ENCODE data around the gene IRAK2. TPM values are rescaled to one million over a fixed set of nuclear protein-coding genes. Genes with fewer than 3 reads are reported as not detected.
A peak's percentile ranks its signal among the peaks of the same experiment; 100 is the strongest.

IRAK2 gene
- total RNA-seq, 2 donors from 2014 or later: 1.0 to 2.6 TPM

- no peaks in the 10 kb centered on the region for H3K9me3 ChIP-seq
- H3K27ac ChIP-seq: no peak overlapping the region
- H3K27me3 ChIP-seq: no peaks in the 10 kb centered on the region
- DNase-seq: no peak
- intact Hi-C loops (cut with DNase I): no loop called here
- no peak for TF ChIP-seq CTCF (IDR thresholded peaks at IDR 0.05)
- no peak overlapping the region for H3K4me3 ChIP-seq
- no peaks in the 10 kb centered on the region for H3K4me1 ChIP-seq
- H3K9ac ChIP-seq (ENCODE audit: low read depth in 2 of 2, low read length in 2 of 2): no peak overlapping the region
- no peaks in the 10 kb centered on the region for H3K36me3 ChIP-seq
Observed at GRCh38 chr3:10290481-10291176, 125.9 kb downstream of the IRAK2 start.

- Histone ChIP-seq H3K9me3 (no peaks in the 10 kb centered on the region), H3K4me3 (no peak overlapping the region), H3K36me3 (no peaks in the 10 kb centered on the region), H3K27ac (no peak overlapping the region), H3K27me3 (no peaks in the 10 kb centered on the region), H3K9ac (ENCODE audit: low read depth in 2 of 2, low read length in 2 of 2) (no peak overlapping the region), H3K4me1 (no peaks in the 10 kb centered on the region)
- no peak for TF ChIP-seq CTCF (IDR thresholded peaks at IDR 0.05)
- intact Hi-C loops (cut with DNase I): no loop called here
- DNase-seq: no peak
Observed at GRCh38 chr3:10291641-10292040, 126.9 kb downstream of the IRAK2 start.

GRCh38 chr3:10292505-10293419 is 128.0 kb downstream of the IRAK2 start, which contains the start of gene GHRL:
TSS of gene GHRL (minus strand) at chr3:10292947. CDS start at chr3:10290180, 2,767 bp downstream.
- H3K9me3 ChIP-seq: no peaks in the 10 kb centered on the region
- no peaks in the 10 kb centered on the region for H3K27me3 ChIP-seq
- intact Hi-C loops (cut with DNase I): no loop called here
- no peak within 1 kb of the TSS for H3K4me3 ChIP-seq
- no peaks in the 10 kb centered on the region for H3K36me3 ChIP-seq
- no peak for TF ChIP-seq CTCF (IDR thresholded peaks at IDR 0.05)
- no peak within 1 kb of the TSS for H3K9ac ChIP-seq (ENCODE audit: low read depth in 2 of 2, low read length in 2 of 2)
- DNase-seq: no peak
- H3K27ac ChIP-seq: peak within 1 kb of the TSS; percentile 12
- no peaks in the 10 kb centered on the region for H3K4me1 ChIP-seq

Other genes with a start within 250 kb of the IRAK2 start
- gene IL17RC, start 247.8 kb upstream of the IRAK2 start, total RNA-seq: 10 to 100 TPM; 21.2 to 26.8 TPM
- gene CRELD1, start 231.1 kb upstream of the IRAK2 start, total RNA-seq: 10 to 100 TPM; 23.3 to 40.4 TPM
- 1 to 10 TPM in 1 of 2 donors, under 1 TPM in 1; 0.96 to 1.1 TPM for gene PRRT3, start 212.5 kb upstream of the IRAK2 start, total RNA-seq
- 10 to 100 TPM; 80.2 to 85.9 TPM for gene EMC3, start 178.1 kb upstream of the IRAK2 start, total RNA-seq
- gene FANCD2, start 138.5 kb upstream of the IRAK2 start, total RNA-seq: 10 to 100 TPM in 1 of 2 donors, 1 to 10 TPM in 1; 6.9 to 31.1 TPM
- not detected for gene FANCD2OS, start 56.7 kb upstream of the IRAK2 start, total RNA-seq
- 100 to 1,000 TPM; 104 to 105 TPM for gene BRK1, start 49.2 kb upstream of the IRAK2 start, total RNA-seq
- gene VHL, start 23.1 kb upstream of the IRAK2 start, total RNA-seq: 10 to 100 TPM; 35.4 to 40.6 TPM
- 10 to 100 TPM; 28.9 to 35.3 TPM for gene TATDN2, start 83.5 kb downstream of the IRAK2 start, total RNA-seq
- gene GHRL, start 128.0 kb downstream of the IRAK2 start, total RNA-seq: 1 to 10 TPM in 1 of 2 donors, under 1 TPM in 1; 0.67 to 1.1 TPM
- 100 to 1,000 TPM; 119 to 168 TPM for gene SEC13, start 156.2 kb downstream of the IRAK2 start, total RNA-seq